Activated CD4-positive, alpha-beta T cell treated with anti-CD3 and anti-CD28 coated beads for 4 hours (primary cell): ENCODE results near the gene ANG.
"Not testable (repeated sequence)": the region's sequence is repeated elsewhere in the genome, so short reads cannot be mapped to it uniquely, and the experiment has no call there.

Experiments
- DNase-seq, 2 donors: peaks; one replicate each; pipeline ENCODE4 v3.0.0-alpha.2; 2020

Gene ANG

GRCh38 chr14:20688167-20688839 lies at the start of gene ANG:
TSS of gene ANG (plus strand) at chr14:20688764. CDS start at chr14:20693565, 4,801 bp downstream.
- no peak for DNase-seq

- DNase-seq: no peak
These were observed 47.0 kb upstream of the ANG start, which contains the start of gene OR6S1 for GRCh38 chr14:20641591-20641990. TSS of gene OR6S1 (minus strand) at chr14:20641691. CDS start at chr14:20641691, 0 bp downstream.

- no peak for DNase-seq
These were observed 46.4 kb upstream of the ANG start for GRCh38 chr14:20642182-20642581.

- not testable (repeated sequence) for DNase-seq
These were observed 45.8 kb upstream of the ANG start for GRCh38 chr14:20642755-20643154.

- no peak for DNase-seq
These were observed 44.0 kb upstream of the ANG start for GRCh38 chr14:20644520-20644919.

GRCh38 chr14:20645481-20645880 lies 43.1 kb upstream of the ANG start:
- no peak for DNase-seq

GRCh38 chr14:20652996-20653975 lies 35.3 kb upstream of the ANG start:
- DNase-seq: no peak

GRCh38 chr14:20655851-20656250 lies 32.7 kb upstream of the ANG start:
- no peak for DNase-seq

- no peak for DNase-seq
These were observed 32.3 kb upstream of the ANG start for GRCh38 chr14:20656274-20656673.

- peak; percentile 17 to 22 for DNase-seq
These were observed 31.1 kb upstream of the ANG start for GRCh38 chr14:20657216-20658211.

GRCh38 chr14:20658246-20658645 lies 30.3 kb upstream of the ANG start:
- no peak for DNase-seq

- DNase-seq: no peak
These were observed 29.2 kb upstream of the ANG start for GRCh38 chr14:20659336-20659735.

GRCh38 chr14:20659813-20660395 lies 28.7 kb upstream of the ANG start:
- no peak for DNase-seq

GRCh38 chr14:20661197-20661596 lies 27.4 kb upstream of the ANG start:
- no peak for DNase-seq

GRCh38 chr14:20662968-20663732 lies 25.4 kb upstream of the ANG start:
- peak; percentile 69 to 72 for DNase-seq

- DNase-seq: not testable (repeated sequence)
These were observed 22.1 kb upstream of the ANG start for GRCh38 chr14:20666400-20666961.

- no peak for DNase-seq
These were observed 20.6 kb upstream of the ANG start for GRCh38 chr14:20667957-20668356.

GRCh38 chr14:20668969-20669368 lies 19.6 kb upstream of the ANG start:
- no peak for DNase-seq

- no peak for DNase-seq
These were observed 16.8 kb upstream of the ANG start for GRCh38 chr14:20671597-20672283.

- no peak for DNase-seq
These were observed 12.9 kb upstream of the ANG start for GRCh38 chr14:20675669-20676068.
